Liver (tissue), 3 donors: ENCODE measurements around the gene HBP1.

Experiments used
- ATF3 ChIP-seq: IDR thresholded peaks from 2 replicates; pipeline ENCODE4 v1.6.1; 2016; ENCODE audit warnings: antibody characterized with exemption
- CTCF ChIP-seq: fragments of 150-350 bp; IDR thresholded peaks from 2 replicates; pipeline ENCODE4 v1.5.1; 2017; ENCODE audit warnings: improper control_type of control experiment, low read depth, low read length; ENCODE audit not compliant: missing input control
- EGR1 ChIP-seq, 2 donors: IDR thresholded peaks; 2 replicates each; pipeline ENCODE4 v1.6.1; 2016 to 2018; ENCODE audit warnings: antibody characterized with exemption in 2 of 2, low read depth in 2 of 2
- GABPA ChIP-seq, 2 donors: IDR thresholded peaks in 1 of 2; conservative IDR thresholded peaks in 1 of 2; 2 replicates each; pipeline ENCODE4 v1.6.1; 2016; ENCODE audit warnings: antibody characterized with exemption in 2 of 2, mild to moderate bottlenecking in 1 of 2, moderate library complexity in 1 of 2
- HNF4G ChIP-seq: IDR thresholded peaks from 2 replicates; pipeline ENCODE4 v1.6.1; 2016; ENCODE audit warnings: antibody characterized with exemption
- JUND ChIP-seq, 2 donors: IDR thresholded peaks; 2 replicates each; pipeline ENCODE4 v1.6.1; 2016; ENCODE audit warnings: antibody characterized with exemption in 2 of 2
- REST ChIP-seq: IDR thresholded peaks from 2 replicates; pipeline ENCODE4 v1.6.1; 2016; ENCODE audit warnings: antibody characterized with exemption, mild to moderate bottlenecking
- SP1 ChIP-seq: IDR thresholded peaks from 2 replicates; pipeline ENCODE4 v1.6.1; 2018; ENCODE audit warnings: antibody characterized with exemption, mild to moderate bottlenecking
- TAF1 ChIP-seq: conservative IDR thresholded peaks from 2 replicates; pipeline ENCODE4 v1.6.1; 2016; ENCODE audit warnings: antibody characterized with exemption, mild to moderate bottlenecking
- YY1 ChIP-seq: IDR thresholded peaks from 2 replicates; pipeline ENCODE4 v1.6.1; 2016; ENCODE audit warnings: antibody characterized with exemption, mild to moderate bottlenecking
- TF ChIP-seq, protein P1 (sequence below): IDR thresholded peaks from 2 replicates; pipeline ENCODE4 v1.6.1; 2016; ENCODE audit warnings: antibody characterized with exemption
- TF ChIP-seq, protein P2 (sequence below): IDR thresholded peaks from 2 replicates; pipeline ENCODE4 v1.6.1; 2016; ENCODE audit warnings: antibody characterized with exemption
- donor health status: healthy.
- donor health status: healthy.

GRCh38 chr7:107164092-107164491 lies 4.7 kb upstream of the HBP1 start:
- TF ChIP-seq CTCF (no peak), EGR1 (IDR thresholded peaks at IDR 0.05; ENCODE audit: low read depth in 2 of 2) (no peak), REST (no peak), GABPA (IDR thresholded peaks at IDR 0.05 in 1 of 2, conservative IDR thresholded peaks at IDR 0.05 in 1 of 2) (no peak), SP1 (no peak), JUND (IDR thresholded peaks at IDR 0.05) (no peak), ATF3 (no peak), HNF4G (no peak), TAF1 (no peak), YY1 (no peak)
- TF ChIP-seq, protein P1, sequence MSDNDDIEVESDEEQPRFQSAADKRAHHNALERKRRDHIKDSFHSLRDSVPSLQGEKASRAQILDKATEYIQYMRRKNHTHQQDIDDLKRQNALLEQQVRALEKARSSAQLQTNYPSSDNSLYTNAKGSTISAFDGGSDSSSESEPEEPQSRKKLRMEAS, result no peak
- TF ChIP-seq, protein P2, sequence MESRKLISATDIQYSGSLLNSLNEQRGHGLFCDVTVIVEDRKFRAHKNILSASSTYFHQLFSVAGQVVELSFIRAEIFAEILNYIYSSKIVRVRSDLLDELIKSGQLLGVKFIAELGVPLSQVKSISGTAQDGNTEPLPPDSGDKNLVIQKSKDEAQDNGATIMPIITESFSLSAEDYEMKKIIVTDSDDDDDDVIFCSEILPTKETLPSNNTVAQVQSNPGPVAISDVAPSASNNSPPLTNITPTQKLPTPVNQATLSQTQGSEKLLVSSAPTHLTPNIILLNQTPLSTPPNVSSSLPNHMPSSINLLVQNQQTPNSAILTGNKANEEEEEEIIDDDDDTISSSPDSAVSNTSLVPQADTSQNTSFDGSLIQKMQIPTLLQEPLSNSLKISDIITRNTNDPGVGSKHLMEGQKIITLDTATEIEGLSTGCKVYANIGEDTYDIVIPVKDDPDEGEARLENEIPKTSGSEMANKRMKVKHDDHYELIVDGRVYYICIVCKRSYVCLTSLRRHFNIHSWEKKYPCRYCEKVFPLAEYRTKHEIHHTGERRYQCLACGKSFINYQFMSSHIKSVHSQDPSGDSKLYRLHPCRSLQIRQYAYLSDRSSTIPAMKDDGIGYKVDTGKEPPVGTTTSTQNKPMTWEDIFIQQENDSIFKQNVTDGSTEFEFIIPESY, result no peak
